Measurements from ENCODE around the gene DNAH1. TPM values are rescaled to one million over a fixed set of nuclear protein-coding genes. Genes with fewer than 3 reads are reported as not detected.

The DNAH1 gene
- total RNA-seq, 1 experiment from 2014 or later, result 8.3 TPM

GRCh38 chr3:52359116-52359855, 43.2 kb downstream of the DNAH1 start:
- no peak overlapping the region for H3K4me2 ChIP-seq (ENCODE audit: low read depth, low read length, poor library complexity, severe bottlenecking)
- peaks cover 3% of the 10 kb centered on the region; the same call in 1 of the 2 replicates for H4K20me1 ChIP-seq (ENCODE audit: insufficient read depth, low read depth, low read length)
- no peaks in the 10 kb centered on the region for H3K9me2 ChIP-seq (replicated peaks; ENCODE audit: insufficient read depth, low read length)
- no peak for DNase-seq
- H3K4me3 ChIP-seq (ENCODE audit: low read length), result no peak overlapping the region
- H3K4me1 ChIP-seq (ENCODE audit: low read length), result no peaks in the 10 kb centered on the region
- no peaks in the 10 kb centered on the region for H3K36me3 ChIP-seq (ENCODE audit: insufficient read depth, low read length)
- no peak overlapping the region for H3K27ac ChIP-seq (ENCODE audit: low read length)
- no peaks in the 10 kb centered on the region for H3K79me2 ChIP-seq (ENCODE audit: low read length)
- H3K9ac ChIP-seq (ENCODE audit: low read length), result no peak overlapping the region
- no peaks in the 10 kb centered on the region for H3K9me3 ChIP-seq (ENCODE audit: low read length)
- no peak overlapping the region for H2AFZ ChIP-seq (ENCODE audit: low read length)
- H3K27me3 ChIP-seq (ENCODE audit: low read length), result no peaks in the 10 kb centered on the region

DNA sequence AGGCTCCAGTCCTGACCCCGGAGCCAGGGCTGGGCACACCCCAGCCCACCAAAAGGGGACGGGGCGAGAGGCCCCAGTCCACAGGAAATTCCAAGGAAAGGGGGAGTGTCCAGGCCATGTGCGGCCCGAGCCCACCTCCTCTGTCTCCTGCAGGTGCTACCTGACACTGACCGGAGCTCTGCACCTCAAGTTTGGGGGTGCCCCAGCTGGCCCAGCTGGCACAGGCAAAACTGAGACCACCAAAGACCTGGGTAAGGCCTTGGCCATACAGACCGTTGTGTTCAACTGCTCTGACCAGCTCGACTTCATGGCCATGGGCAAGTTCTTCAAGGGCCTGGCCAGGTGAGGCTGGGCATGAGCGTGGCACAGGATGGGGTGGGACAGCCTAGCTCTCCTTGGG, 44.9 kb downstream of the DNAH1 start:
- Histone ChIP-seq H3K9me2 (replicated peaks; ENCODE audit: insufficient read depth, low read length) (no peaks in the 10 kb centered on the region), H3K4me2 (ENCODE audit: low read depth, low read length, poor library complexity, severe bottlenecking) (no peak overlapping the region), H3K36me3 (ENCODE audit: insufficient read depth, low read length) (no peaks in the 10 kb centered on the region), H3K27me3 (ENCODE audit: low read length) (no peaks in the 10 kb centered on the region), H3K9ac (ENCODE audit: low read length) (no peak overlapping the region), H2AFZ (ENCODE audit: low read length) (no peak overlapping the region), H3K9me3 (ENCODE audit: low read length) (no peaks in the 10 kb centered on the region), H3K27ac (ENCODE audit: low read length) (no peak overlapping the region), H3K4me3 (ENCODE audit: low read length) (no peak overlapping the region), H4K20me1 (ENCODE audit: insufficient read depth, low read depth, low read length) (peaks cover 3% of the 10 kb centered on the region; the same call in 1 of the 2 replicates), H3K4me1 (ENCODE audit: low read length) (no peaks in the 10 kb centered on the region), H3K79me2 (ENCODE audit: low read length) (no peaks in the 10 kb centered on the region)
- no peak for DNase-seq

GRCh38 chr3:52361454-52361853, 45.3 kb downstream of the DNAH1 start:
- H3K4me3 ChIP-seq (ENCODE audit: low read length), result no peak overlapping the region
- no peaks in the 10 kb centered on the region for H3K9me2 ChIP-seq (replicated peaks; ENCODE audit: insufficient read depth, low read length)
- no peaks in the 10 kb centered on the region for H3K9me3 ChIP-seq (ENCODE audit: low read length)
- H3K4me2 ChIP-seq (ENCODE audit: low read depth, low read length, poor library complexity, severe bottlenecking), result no peak overlapping the region
- no peaks in the 10 kb centered on the region for H3K4me1 ChIP-seq (ENCODE audit: low read length)
- H3K36me3 ChIP-seq (ENCODE audit: insufficient read depth, low read length), result no peaks in the 10 kb centered on the region
- H3K27ac ChIP-seq (ENCODE audit: low read length), result no peak overlapping the region
- H4K20me1 ChIP-seq (ENCODE audit: insufficient read depth, low read depth, low read length), result peaks cover 3% of the 10 kb centered on the region; the same call in 1 of the 2 replicates
- no peaks in the 10 kb centered on the region for H3K27me3 ChIP-seq (ENCODE audit: low read length)
- no peak overlapping the region for H2AFZ ChIP-seq (ENCODE audit: low read length)
- no peak for DNase-seq
- no peaks in the 10 kb centered on the region for H3K79me2 ChIP-seq (ENCODE audit: low read length)
- H3K9ac ChIP-seq (ENCODE audit: low read length), result no peak overlapping the region

DNA sequence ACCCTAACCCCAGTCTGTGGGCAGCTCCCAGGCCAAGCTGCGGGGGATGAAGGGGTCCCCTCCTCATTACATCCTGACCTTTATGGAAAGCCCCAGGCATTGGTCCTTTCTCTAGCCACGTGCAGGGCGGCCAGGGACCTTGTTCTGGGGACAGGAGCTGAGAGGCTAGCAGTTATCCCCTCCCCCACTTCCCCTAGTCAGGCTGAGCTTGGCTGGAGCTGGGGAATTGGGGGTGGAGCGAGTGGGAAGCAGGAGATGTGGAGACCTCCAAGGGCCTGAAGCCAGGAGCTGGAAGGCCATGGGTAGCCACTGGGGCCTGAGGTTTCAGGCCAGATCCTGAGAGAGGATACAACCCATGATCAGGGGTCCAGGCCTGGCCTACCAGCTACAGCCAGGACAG, 45.8 kb downstream of the DNAH1 start:
- Histone ChIP-seq H3K36me3 (ENCODE audit: insufficient read depth, low read length) (no peaks in the 10 kb centered on the region), H3K27me3 (ENCODE audit: low read length) (no peaks in the 10 kb centered on the region), H3K4me2 (ENCODE audit: low read depth, low read length, poor library complexity, severe bottlenecking) (no peak overlapping the region)

DNA sequence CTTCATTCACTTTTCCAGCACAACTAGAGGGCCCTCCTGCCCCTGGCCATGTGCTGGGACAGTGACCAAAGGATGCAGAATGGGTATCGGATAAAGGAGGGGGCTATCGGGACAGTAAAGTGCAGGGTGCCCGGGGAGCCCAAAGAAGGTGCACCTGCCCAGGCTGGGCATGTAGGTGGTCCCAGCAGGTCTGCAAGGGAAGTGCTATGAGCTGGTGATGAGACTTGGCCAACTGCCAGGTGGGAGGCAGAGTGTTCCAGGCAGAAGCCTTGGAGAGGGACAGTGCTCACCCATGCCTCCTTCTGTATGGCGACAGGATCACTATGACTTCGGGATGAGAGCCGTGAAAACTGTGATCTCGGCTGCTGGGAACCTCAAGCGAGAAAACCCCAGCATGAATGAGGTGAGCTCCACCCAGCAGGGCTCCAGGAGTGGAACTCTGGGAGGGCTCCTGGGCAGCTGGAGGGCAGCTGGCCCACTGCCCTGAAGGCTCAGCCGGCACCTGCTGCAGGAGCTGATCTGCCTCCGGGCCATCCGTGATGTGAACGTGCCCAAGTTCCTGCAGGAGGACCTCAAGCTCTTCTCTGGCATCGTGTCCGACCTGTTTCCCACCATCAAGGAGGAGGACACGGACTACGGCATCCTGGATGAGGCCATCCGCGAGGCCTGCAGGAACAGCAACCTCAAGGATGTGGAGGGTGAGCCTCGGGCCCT, 48.4 kb downstream of the DNAH1 start:
- no peak for DNase-seq
- Histone ChIP-seq H3K4me2 (ENCODE audit: low read depth, low read length, poor library complexity, severe bottlenecking) (no peak overlapping the region), H3K9ac (ENCODE audit: low read length) (no peak overlapping the region)

More for the DNA sequence above, 45.8 kb downstream of the DNAH1 start:
- Histone ChIP-seq H3K9me3 (ENCODE audit: low read length) (no peaks in the 10 kb centered on the region), H2AFZ (ENCODE audit: low read length) (no peak overlapping the region), H3K79me2 (ENCODE audit: low read length) (no peaks in the 10 kb centered on the region), H3K9me2 (replicated peaks; ENCODE audit: insufficient read depth, low read length) (no peaks in the 10 kb centered on the region), H3K27ac (ENCODE audit: low read length) (no peak overlapping the region), H3K4me1 (ENCODE audit: low read length) (no peaks in the 10 kb centered on the region), H3K9ac (ENCODE audit: low read length) (no peak overlapping the region), H3K4me3 (ENCODE audit: low read length) (no peak overlapping the region), H4K20me1 (ENCODE audit: insufficient read depth, low read depth, low read length) (peaks cover 3% of the 10 kb centered on the region; the same call in 1 of the 2 replicates)
- no peak for DNase-seq

DNA sequence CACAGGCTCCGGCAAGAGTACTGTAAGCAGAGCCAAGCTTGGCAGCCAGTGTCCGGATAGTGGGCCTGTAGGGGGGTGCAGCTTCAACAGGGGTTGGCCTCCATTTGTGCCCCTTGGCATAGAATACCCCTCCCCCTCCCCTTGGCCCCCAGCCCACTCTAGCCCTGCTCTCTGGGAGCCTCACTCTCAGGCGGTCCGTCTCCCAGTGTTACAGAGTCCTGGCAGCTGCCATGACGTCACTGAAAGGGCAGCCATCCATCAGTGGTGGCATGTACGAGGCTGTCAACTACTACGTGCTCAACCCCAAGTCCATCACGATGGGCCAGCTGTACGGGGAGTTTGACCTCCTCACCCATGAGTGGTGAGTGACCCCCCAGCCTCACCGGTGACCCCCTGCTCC, 50.4 kb downstream of the DNAH1 start:
- no peak for DNase-seq
- Histone ChIP-seq H3K79me2 (ENCODE audit: low read length) (no peaks in the 10 kb centered on the region), H4K20me1 (ENCODE audit: insufficient read depth, low read depth, low read length) (peaks cover 3% of the 10 kb centered on the region; the same call in 1 of the 2 replicates), H3K36me3 (ENCODE audit: insufficient read depth, low read length) (no peaks in the 10 kb centered on the region), H3K4me2 (ENCODE audit: low read depth, low read length, poor library complexity, severe bottlenecking) (no peak overlapping the region), H3K4me3 (ENCODE audit: low read length) (no peak overlapping the region), H3K9me3 (ENCODE audit: low read length) (no peaks in the 10 kb centered on the region), H3K27ac (ENCODE audit: low read length) (no peak overlapping the region), H3K9ac (ENCODE audit: low read length) (no peak overlapping the region), H3K9me2 (replicated peaks; ENCODE audit: insufficient read depth, low read length) (no peaks in the 10 kb centered on the region), H2AFZ (ENCODE audit: low read length) (no peak overlapping the region), H3K27me3 (ENCODE audit: low read length) (no peaks in the 10 kb centered on the region), H3K4me1 (ENCODE audit: low read length) (peaks cover 5% of the 10 kb centered on the region)

More for the DNA sequence above, 48.4 kb downstream of the DNAH1 start:
- Histone ChIP-seq H3K27me3 (ENCODE audit: low read length) (no peaks in the 10 kb centered on the region), H3K9me2 (replicated peaks; ENCODE audit: insufficient read depth, low read length) (no peaks in the 10 kb centered on the region), H3K36me3 (ENCODE audit: insufficient read depth, low read length) (no peaks in the 10 kb centered on the region), H3K79me2 (ENCODE audit: low read length) (no peaks in the 10 kb centered on the region), H2AFZ (ENCODE audit: low read length) (no peak overlapping the region), H3K4me1 (ENCODE audit: low read length) (no peaks in the 10 kb centered on the region), H3K9me3 (ENCODE audit: low read length) (no peaks in the 10 kb centered on the region), H4K20me1 (ENCODE audit: insufficient read depth, low read depth, low read length) (peaks cover 3% of the 10 kb centered on the region; the same call in 1 of the 2 replicates), H3K4me3 (ENCODE audit: low read length) (no peak overlapping the region), H3K27ac (ENCODE audit: low read length) (no peak overlapping the region)

GRCh38 chr3:52367891-52368880, 52.1 kb downstream of the DNAH1 start:
- Histone ChIP-seq H3K36me3 (ENCODE audit: insufficient read depth, low read length) (no peaks in the 10 kb centered on the region), H3K4me1 (ENCODE audit: low read length) (peaks cover 19% of the 10 kb centered on the region), H3K9me3 (ENCODE audit: low read length) (no peaks in the 10 kb centered on the region), H4K20me1 (ENCODE audit: insufficient read depth, low read depth, low read length) (0 out of 2 replicates have a peak, but pooled peaks cover 5% of the 10 kb centered on the region), H3K79me2 (ENCODE audit: low read length) (no peaks in the 10 kb centered on the region), H3K27me3 (ENCODE audit: low read length) (no peaks in the 10 kb centered on the region), H2AFZ (ENCODE audit: low read length) (no peak overlapping the region), H3K4me2 (ENCODE audit: low read depth, low read length, poor library complexity, severe bottlenecking) (no peak overlapping the region), H3K4me3 (ENCODE audit: low read length) (no peak overlapping the region), H3K27ac (ENCODE audit: low read length) (no peak overlapping the region), H3K9me2 (replicated peaks; ENCODE audit: insufficient read depth, low read length) (no peaks in the 10 kb centered on the region), H3K9ac (ENCODE audit: low read length) (no peak overlapping the region)
- DNase-seq, result no peak

Measured in Karpas-422 (cell line).